Activated T-cell treated with anti-CD3 and anti-CD28 coated beads, Interleukin-2, amount 50 U/mL, for 48 hours (primary cell): ENCODE measurements around the gene FBXO42.

Experiments used
- DNase-seq, 2 experiments: peaks; one replicate each; pipeline ENCODE4 v3.0.0-alpha.2; 2020

Gene FBXO42

GRCh38 chr1:16321176-16321867 is 31.0 kb downstream of the FBXO42 start:
- no peak for DNase-seq

DNA sequence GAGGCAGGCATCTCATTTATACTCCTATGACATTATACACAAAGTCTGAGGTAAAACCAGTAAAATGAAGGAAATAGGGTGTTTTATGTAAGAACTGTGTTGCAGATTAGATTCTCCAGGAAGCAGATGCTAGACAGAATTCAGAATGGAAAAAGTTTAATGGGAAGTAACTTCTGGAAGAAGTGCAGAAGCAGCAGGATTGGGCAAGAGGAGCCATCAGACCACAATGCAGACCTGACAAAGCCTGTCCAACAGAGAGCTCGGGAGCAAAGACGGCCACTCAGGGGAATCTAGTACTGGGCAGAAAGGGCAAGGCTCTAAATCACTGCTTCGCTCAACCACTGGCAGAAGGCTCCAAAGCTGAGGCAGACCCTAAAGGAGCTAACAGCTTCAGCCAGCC is 33.7 kb downstream of the FBXO42 start:
- no peak for DNase-seq

DNA sequence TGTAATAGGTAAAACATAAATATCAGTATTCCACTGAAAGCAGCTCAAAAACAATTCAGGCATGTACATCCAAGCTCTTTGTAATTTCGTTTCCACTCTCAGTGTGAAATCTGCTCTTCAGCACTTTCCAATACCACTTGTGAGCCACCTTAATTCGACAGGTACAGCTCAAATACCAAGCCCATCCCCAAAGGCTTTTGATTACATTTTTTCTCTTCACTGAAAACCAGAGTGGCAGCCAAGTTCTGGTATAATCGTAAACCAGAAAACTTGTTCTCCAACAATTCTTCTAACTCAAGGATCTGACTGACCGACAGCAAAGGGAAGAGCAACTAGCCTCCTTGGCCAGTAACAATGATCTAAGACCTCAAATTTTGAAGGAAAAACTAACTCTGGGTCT is 36.8 kb downstream of the FBXO42 start:
- DNase-seq, result no peak

GRCh38 chr1:16307222-16307621 is 45.1 kb downstream of the FBXO42 start:
- no peak for DNase-seq

DNA sequence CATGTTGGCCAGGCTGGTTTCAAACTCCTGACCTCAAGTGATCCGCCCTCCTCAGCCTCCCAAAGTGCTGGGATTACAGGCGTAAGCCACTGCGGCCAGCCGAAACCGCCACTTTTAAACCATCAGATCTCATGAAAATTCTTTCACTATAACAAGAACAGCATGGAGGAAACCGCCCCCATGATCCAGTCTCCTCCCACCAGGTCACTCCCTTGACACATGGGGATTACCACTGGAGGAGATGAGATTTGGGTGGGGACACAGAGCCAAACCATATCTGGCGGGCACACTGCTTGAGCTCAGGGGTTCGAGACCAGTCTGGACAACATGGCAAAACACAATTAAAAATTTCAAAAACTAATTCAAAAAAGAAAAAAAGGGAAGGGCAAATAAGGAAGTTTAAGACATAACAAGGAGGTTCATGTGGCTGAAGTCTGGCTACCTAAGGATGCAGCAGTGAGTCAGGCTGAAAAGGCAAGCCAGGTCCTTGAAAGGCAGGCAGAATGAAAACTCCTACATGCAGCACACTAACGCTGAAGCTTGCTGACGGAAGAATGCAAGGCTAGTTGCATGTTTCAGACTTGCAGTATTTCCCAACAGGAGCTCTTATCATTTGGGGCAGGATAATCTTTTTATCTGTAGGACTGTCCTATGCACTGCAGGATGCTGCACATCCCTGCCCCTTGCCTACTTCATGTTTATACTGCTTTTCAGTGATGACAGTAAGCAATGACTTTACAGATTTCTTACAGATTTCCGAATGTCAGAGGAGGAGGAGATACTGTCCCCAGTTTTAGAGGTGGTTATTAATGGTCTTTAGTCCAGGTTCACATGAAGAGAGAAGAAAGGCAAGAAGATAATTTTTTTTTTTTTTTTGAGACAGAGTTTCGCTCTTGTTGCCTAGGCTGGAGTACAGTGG is 49.3 kb downstream of the FBXO42 start:
- no peak for DNase-seq

- no peak for DNase-seq
These were observed 51.8 kb downstream of the FBXO42 start for GRCh38 chr1:16300436-16300835.

- no peak for DNase-seq
These were observed 53.6 kb downstream of the FBXO42 start for GRCh38 chr1:16298653-16299052.

DNA sequence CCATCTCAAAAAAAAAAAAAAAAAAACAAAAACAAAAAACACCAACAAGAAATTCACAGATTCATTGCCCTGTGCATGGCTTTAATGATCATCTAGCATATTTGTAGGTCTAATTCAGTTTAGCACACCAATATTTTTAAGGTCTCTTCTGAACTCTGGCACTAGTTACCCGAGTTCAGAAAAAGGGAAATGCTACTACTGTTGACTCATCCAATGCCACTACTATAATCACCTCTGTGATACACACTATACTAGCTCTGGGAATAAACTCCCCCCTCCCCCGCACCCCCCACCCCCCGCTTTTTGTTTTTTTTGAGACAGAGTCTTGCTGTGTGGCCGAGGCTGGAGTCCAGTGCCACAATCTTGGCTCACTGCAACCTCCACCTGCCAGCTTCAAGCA is 55.6 kb downstream of the FBXO42 start:
- no peak for DNase-seq

DNA sequence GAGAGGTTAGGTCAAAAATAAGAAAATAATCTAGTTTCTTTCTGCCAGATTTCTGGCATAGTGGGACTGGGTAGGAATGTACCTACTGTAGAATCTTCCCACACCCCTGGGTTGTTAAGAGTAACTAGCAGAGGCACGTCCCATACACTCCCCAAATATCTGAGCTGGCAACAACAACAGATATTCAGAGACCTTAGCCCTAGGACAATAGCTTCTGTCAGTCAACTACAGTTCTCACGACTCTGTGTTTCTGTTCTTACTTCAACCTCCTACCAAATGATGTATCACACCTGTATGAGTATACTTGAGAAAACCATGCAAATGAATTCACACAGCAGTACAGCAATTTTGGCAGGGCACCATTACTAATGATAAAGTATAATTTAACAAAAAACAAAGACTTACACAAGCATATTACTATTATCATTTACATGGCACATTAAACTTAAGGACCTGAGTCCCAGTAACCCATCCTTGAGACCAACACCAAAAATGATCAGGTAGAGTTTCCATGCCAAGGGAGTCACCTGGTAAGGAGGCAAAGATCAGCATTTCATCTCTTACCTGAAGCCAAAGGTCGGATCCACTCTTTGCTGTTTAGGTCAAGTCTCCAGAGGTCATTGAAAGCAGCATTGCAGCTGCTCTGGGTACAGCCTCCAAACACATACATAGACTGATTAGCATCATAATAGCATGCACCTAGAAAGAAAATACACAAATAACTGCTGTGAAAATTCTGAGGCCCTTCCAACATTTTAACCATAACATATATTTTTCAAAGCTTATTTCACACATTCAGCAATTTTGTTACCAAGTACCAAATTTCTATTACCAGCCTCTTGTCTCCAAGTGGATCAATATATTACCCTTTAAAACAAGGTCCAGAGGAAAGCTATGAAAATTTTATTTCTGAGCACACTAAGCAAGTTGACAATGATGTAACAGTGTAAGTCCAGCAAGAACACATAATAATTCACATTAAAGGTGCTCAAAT is 57.8 kb downstream of the FBXO42 start:
- no peak for DNase-seq

- DNase-seq, result no peak
These were observed 58.7 kb downstream of the FBXO42 start for GRCh38 chr1:16293538-16293937.

- no peak for DNase-seq
These were observed 59.5 kb downstream of the FBXO42 start for GRCh38 chr1:16292739-16293138.

GRCh38 chr1:16289959-16290358 is 62.3 kb downstream of the FBXO42 start:
- no peak for DNase-seq

DNA sequence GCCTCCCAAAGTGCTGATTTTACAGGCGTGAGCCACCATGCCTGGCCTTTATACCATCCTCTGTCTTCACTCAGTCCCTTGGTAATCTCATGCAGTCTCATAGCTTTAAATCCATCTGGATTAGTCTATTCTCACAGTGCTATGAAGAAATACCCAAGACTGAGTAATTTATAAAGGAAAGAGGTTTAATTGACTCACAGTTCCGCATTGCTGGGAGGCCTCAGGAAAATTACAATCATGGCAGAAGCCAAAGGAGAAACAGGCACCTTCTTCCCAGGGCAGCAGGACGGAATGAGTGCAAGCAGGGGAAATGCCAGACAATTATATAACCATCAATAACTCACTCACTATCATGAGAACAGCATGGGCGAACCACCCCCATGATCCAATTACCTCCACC is 66.2 kb downstream of the FBXO42 start:
- no peak for DNase-seq

DNA sequence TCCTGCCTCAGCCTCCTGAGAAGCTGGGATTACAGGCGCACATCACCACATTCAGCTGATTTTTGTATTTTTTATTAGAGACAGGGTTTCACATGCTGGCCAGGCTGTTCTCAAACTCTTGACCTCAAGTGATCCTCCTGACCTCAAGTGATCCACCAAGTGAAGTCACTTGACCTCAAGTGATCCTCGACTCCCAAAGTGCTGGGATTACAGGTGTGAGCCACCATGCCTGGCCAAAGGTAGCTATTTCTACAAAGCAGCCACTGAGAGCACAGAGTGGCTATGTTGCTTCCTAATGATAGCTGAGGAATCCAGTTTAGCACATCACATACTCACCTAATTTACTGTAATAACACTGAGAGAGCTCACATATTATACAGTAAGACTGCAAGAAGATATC is 70.5 kb downstream of the FBXO42 start:
- DNase-seq, result no peak

- DNase-seq, result no peak
These were observed 73.1 kb downstream of the FBXO42 start for GRCh38 chr1:16279186-16279585.

GRCh38 chr1:16276302-16277030 is 75.8 kb downstream of the FBXO42 start:
- no peak for DNase-seq

- DNase-seq, result no peak
These were observed 76.7 kb downstream of the FBXO42 start for GRCh38 chr1:16275591-16275990.

- DNase-seq, result no peak
These were observed 84.5 kb downstream of the FBXO42 start for GRCh38 chr1:16267690-16268180.

DNA sequence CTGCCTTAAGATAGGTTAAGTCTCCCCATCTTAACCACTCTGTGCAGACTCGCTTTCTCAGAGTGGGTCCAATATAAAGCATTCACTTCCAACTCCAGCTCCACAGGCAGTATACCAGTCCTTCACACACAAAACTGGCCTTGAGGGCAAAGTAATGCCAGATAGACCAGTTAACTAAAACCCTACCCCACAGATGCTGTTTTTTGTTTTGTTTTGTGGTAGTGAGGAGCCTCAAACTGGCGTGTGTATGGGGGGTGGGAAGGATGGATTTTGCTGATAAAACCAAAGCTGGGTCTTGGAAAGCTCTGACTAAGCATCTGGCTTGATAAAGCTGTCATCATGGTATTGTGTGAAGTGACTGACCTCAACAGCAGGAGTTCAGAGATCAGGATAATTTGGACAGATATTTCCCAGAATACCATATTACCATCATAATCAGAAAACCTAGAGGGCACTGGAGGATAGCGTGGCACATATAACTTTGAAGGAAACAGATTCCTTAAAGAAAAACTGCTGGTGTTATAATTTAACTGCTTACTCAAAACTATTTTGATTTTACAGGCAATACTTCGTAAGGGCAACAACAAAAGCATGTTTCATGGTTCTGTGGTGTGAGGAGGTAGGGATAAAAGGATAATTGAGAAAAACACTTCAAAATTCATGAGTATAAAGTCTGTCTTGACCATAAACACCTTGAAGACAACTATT is 85.7 kb downstream of the FBXO42 start:
- no peak for DNase-seq

- no peak for DNase-seq
These were observed 90.2 kb downstream of the FBXO42 start for GRCh38 chr1:16262067-16262466.

DNA sequence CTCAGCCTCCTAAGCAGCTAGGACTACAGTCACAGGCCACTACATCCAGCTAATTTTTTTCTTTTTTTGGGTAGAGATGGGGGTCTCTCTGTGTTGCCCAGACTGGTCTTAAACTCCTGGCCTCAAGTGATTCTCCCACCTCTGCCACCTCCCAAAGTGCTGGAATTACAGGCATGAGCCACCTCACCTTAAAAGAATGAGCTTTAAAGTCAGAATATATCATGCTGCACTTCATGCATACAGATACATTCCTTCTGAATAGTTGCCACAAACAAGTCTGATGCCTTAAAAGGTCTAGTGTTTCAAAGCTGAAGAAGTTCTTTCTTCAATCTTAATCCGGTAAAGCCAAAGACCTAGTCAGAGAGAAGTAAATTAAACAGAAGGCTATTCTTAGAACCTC is 91.5 kb downstream of the FBXO42 start:
- no peak for DNase-seq
